HFFc6 (cell line): ENCODE results near the gene PPP1R14B. TPM values are rescaled to one million over a fixed set of nuclear protein-coding genes. Genes with fewer than 3 reads are reported as not detected.
A peak's percentile ranks its signal among the peaks of the same experiment; 100 is the strongest.

Source experiments
- DNase-seq: peaks from one replicate; pipeline ENCODE4 v3.0.0-alpha.2; 2018
- H3K27ac Mint-ChIP-seq: 2 replicates; pipeline ENCODE4 v1.8.0; 2020; ENCODE audit warnings: mild to moderate bottlenecking, mixed read lengths
- H3K27me3 Mint-ChIP-seq: 2 replicates; pipeline ENCODE4 v1.8.0; 2021; ENCODE audit warnings: mild to moderate bottlenecking, moderate library complexity, mixed read lengths; ENCODE audit not compliant: insufficient read depth
- H3K36me3 Mint-ChIP-seq: 2 replicates; pipeline ENCODE4 v1.8.0; 2021; ENCODE audit warnings: low read depth, mixed read lengths
- H3K4me1 Mint-ChIP-seq: 2 replicates; pipeline ENCODE4 v1.8.0; 2020; ENCODE audit warnings: low read depth, mixed read lengths
- H3K4me3 Mint-ChIP-seq: 2 replicates; pipeline ENCODE4 v1.8.0; 2020; ENCODE audit warnings: mild to moderate bottlenecking, moderate library complexity, mixed read lengths
- H3K9me3 Mint-ChIP-seq: 2 replicates; pipeline ENCODE4 v1.8.0; 2020; ENCODE audit warnings: mild to moderate bottlenecking, mixed read lengths
- CTCF ChIP-seq: fragments of 200-600 bp; sonication (generic); IDR thresholded peaks from 2 replicates; pipeline ENCODE4 v1.5.0; 2021; ENCODE audit warnings: antibody characterized with exemption, mild to moderate bottlenecking
- total RNA-seq, 6 experiments: library from RNA; stranded (reverse); fragmentation: NEBNext Ultra II Directional; extraction: Animal tissue kit (Norgen Biotek cat#: 25700); gene quantifications; 2 replicates in 1 of 6; 3 replicates in 5 of 6; pipeline ENCODE4 v1.2.3, GENCODE V29; 2021

The PPP1R14B gene
- total RNA-seq, 6 experiments from 2014 or later = 386 to 478 (median 429) TPM

GRCh38 chr11:64230171-64230984, 16.4 kb downstream of the PPP1R14B start, which contains the start of gene DNAJC4:
DNAJC4 (plus strand) TSS chr11:64230548; CDS start chr11:64230855, 307 bp downstream.
- TF ChIP-seq CTCF = no peak
- Mint-ChIP-seq H3K4me1 (peaks cover 31% of the 10 kb centered on the region), H3K27ac (peak within 1 kb of the TSS; percentile 69)

GRCh38 chr11:64229744-64230170, 17.0 kb downstream of the PPP1R14B start:
- Mint-ChIP-seq H3K27ac (peak overlapping the region; percentile 69; the same call in 1 of the 2 replicates), H3K9me3 (no peaks in the 10 kb centered on the region), H3K27me3 (no peaks in the 10 kb centered on the region; the same call in 1 of the 2 replicates), H3K4me3 (peak overlapping the region; percentile 86), H3K36me3 (no peaks in the 10 kb centered on the region; the same call in 1 of the 2 replicates), H3K4me1 (peaks cover 34% of the 10 kb centered on the region)
- DNase-seq = no peak
- TF ChIP-seq CTCF = no peak

More at GRCh38 chr11:64230171-64230984, 16.4 kb downstream of the PPP1R14B start, which contains the start of gene DNAJC4:
- peak; percentile 67 for DNase-seq
- peak within 1 kb of the TSS; percentile 86 for H3K4me3 Mint-ChIP-seq
- no peaks in the 10 kb centered on the region for H3K9me3 Mint-ChIP-seq
- no peaks in the 10 kb centered on the region; the same call in 1 of the 2 replicates for H3K27me3 Mint-ChIP-seq
- no peaks in the 10 kb centered on the region for H3K36me3 Mint-ChIP-seq

GRCh38 chr11:64229090-64229743, 17.5 kb downstream of the PPP1R14B start:
- DNase-seq = no peak
- Mint-ChIP-seq H3K36me3 (no peaks in the 10 kb centered on the region; the same call in 1 of the 2 replicates), H3K27me3 (no peaks in the 10 kb centered on the region; the same call in 1 of the 2 replicates), H3K9me3 (no peaks in the 10 kb centered on the region), H3K4me3 (peak overlapping the region; percentile 86; the same call in 1 of the 2 replicates), H3K4me1 (peaks cover 35% of the 10 kb centered on the region), H3K27ac (no peak overlapping the region; the same call in 1 of the 2 replicates)
- no peak for TF ChIP-seq CTCF

GRCh38 chr11:64227405-64227956, 19.3 kb downstream of the PPP1R14B start:
- no peak for DNase-seq
- Mint-ChIP-seq H3K36me3 (no peaks in the 10 kb centered on the region; the same call in 1 of the 2 replicates), H3K4me1 (peaks cover 40% of the 10 kb centered on the region), H3K27ac (peak overlapping the region; percentile 48; the same call in 1 of the 2 replicates), H3K4me3 (peak overlapping the region; percentile 87), H3K9me3 (no peaks in the 10 kb centered on the region), H3K27me3 (no peaks in the 10 kb centered on the region; the same call in 1 of the 2 replicates)
- TF ChIP-seq CTCF = no peak

GRCh38 chr11:64226507-64227051, 20.2 kb downstream of the PPP1R14B start:
- TF ChIP-seq CTCF = no peak
- peak overlapping the region; percentile 87 for H3K4me3 Mint-ChIP-seq
- H3K36me3 Mint-ChIP-seq = no peaks in the 10 kb centered on the region; the same call in 1 of the 2 replicates
- peak overlapping the region; percentile 59 for H3K27ac Mint-ChIP-seq
- no peaks in the 10 kb centered on the region for H3K9me3 Mint-ChIP-seq
- no peak for DNase-seq
- H3K27me3 Mint-ChIP-seq = no peaks in the 10 kb centered on the region; the same call in 1 of the 2 replicates
- H3K4me1 Mint-ChIP-seq = peaks cover 35% of the 10 kb centered on the region
